Effector CD4-positive, alpha-beta T cell (primary cell): ENCODE measurements around the gene SCTR.

ENCODE experiments used
- DNase-seq: peaks from one replicate; pipeline ENCODE4 v3.0.0-alpha.2; 2020

Gene SCTR

GRCh38 chr2:119522671-119523070, 1.6 kb downstream of the SCTR start:
- DNase-seq: no peak

- DNase-seq: no peak
These were observed 2.7 kb downstream of the SCTR start for GRCh38 chr2:119521433-119522050.

- DNase-seq: no peak
These were observed 3.4 kb downstream of the SCTR start for GRCh38 chr2:119520696-119521432.

- DNase-seq: no peak
These were observed 5.2 kb downstream of the SCTR start for GRCh38 chr2:119519057-119519408.

- no peak for DNase-seq
These were observed 5.8 kb downstream of the SCTR start for GRCh38 chr2:119518401-119519056.

- no peak for DNase-seq
These were observed 6.8 kb downstream of the SCTR start for GRCh38 chr2:119517433-119517832.

GRCh38 chr2:119516121-119516520, 8.2 kb downstream of the SCTR start:
- no peak for DNase-seq

- no peak for DNase-seq
These were observed 10.5 kb downstream of the SCTR start for GRCh38 chr2:119513832-119514231.

GRCh38 chr2:119512946-119513345, 11.3 kb downstream of the SCTR start:
- DNase-seq: no peak

- DNase-seq: no peak
These were observed 12.3 kb downstream of the SCTR start for GRCh38 chr2:119511989-119512388.

- DNase-seq: no peak
These were observed 15.5 kb downstream of the SCTR start for GRCh38 chr2:119508756-119509155.

- no peak for DNase-seq
These were observed 27.6 kb downstream of the SCTR start for GRCh38 chr2:119496682-119497081.

- DNase-seq: no peak
These were observed 28.3 kb downstream of the SCTR start for GRCh38 chr2:119495948-119496347.

- no peak for DNase-seq
These were observed 30.0 kb downstream of the SCTR start for GRCh38 chr2:119494163-119494790.

GRCh38 chr2:119491776-119492525, 32.3 kb downstream of the SCTR start:
- DNase-seq: no peak

- no peak for DNase-seq
These were observed 33.6 kb downstream of the SCTR start for GRCh38 chr2:119490653-119491195.

- DNase-seq: no peak
These were observed 34.2 kb downstream of the SCTR start for GRCh38 chr2:119490106-119490505.

GRCh38 chr2:119489232-119489952, 34.9 kb downstream of the SCTR start:
- no peak for DNase-seq

GRCh38 chr2:119488245-119489214, 35.8 kb downstream of the SCTR start:
- no peak for DNase-seq

GRCh38 chr2:119487434-119488244, 36.6 kb downstream of the SCTR start:
- no peak for DNase-seq
